GM21526 (cell line): ENCODE data around the gene FAM20C.

Source experiments
- ATAC-seq: cut with Tn5 transposase; IDR thresholded peaks from one replicate; pipeline ENCODE4 v1.9.1; 2021; ENCODE audit warnings: moderate library complexity; ENCODE audit not compliant: unreplicated experiment, low FRiP score

FAM20C gene

GRCh38 chr7:265998-266850 lies 73.9 kb downstream of the FAM20C start:
- no peak for ATAC-seq

- no peak for ATAC-seq
Observed at GRCh38 chr7:266851-267840, 74.8 kb downstream of the FAM20C start.

- no peak for ATAC-seq
Observed at GRCh38 chr7:268991-269390, 76.6 kb downstream of the FAM20C start.

- ATAC-seq: no peak
Observed at GRCh38 chr7:269721-270120, 77.3 kb downstream of the FAM20C start.

- ATAC-seq: no peak
Observed at GRCh38 chr7:270351-270983, 78.1 kb downstream of the FAM20C start.

- ATAC-seq: no peak
Observed at GRCh38 chr7:271266-272107, 79.1 kb downstream of the FAM20C start.

GRCh38 chr7:272108-272615 lies 79.8 kb downstream of the FAM20C start:
- no peak for ATAC-seq

- ATAC-seq: no peak
Observed at GRCh38 chr7:272631-273030, 80.3 kb downstream of the FAM20C start.

GRCh38 chr7:273327-273726 lies 81.0 kb downstream of the FAM20C start:
- no peak for ATAC-seq

GRCh38 chr7:274266-274665 lies 81.9 kb downstream of the FAM20C start:
- ATAC-seq: no peak

- no peak for ATAC-seq
Observed at GRCh38 chr7:276230-276835, 84.0 kb downstream of the FAM20C start.

- no peak for ATAC-seq
Observed at GRCh38 chr7:277228-277627, 84.9 kb downstream of the FAM20C start.

- no peak for ATAC-seq
Observed at GRCh38 chr7:278081-278480, 85.7 kb downstream of the FAM20C start.

- no peak for ATAC-seq
Observed at GRCh38 chr7:279821-280220, 87.5 kb downstream of the FAM20C start.

GRCh38 chr7:280461-280860 lies 88.1 kb downstream of the FAM20C start:
- ATAC-seq: no peak

GRCh38 chr7:281637-282036 lies 89.3 kb downstream of the FAM20C start:
- no peak for ATAC-seq

GRCh38 chr7:282621-283020 lies 90.2 kb downstream of the FAM20C start:
- ATAC-seq: no peak

GRCh38 chr7:284762-285722 lies 92.7 kb downstream of the FAM20C start:
- ATAC-seq: no peak
